Caki2 (cell line): ENCODE data around the gene RPRD2. TPM values are rescaled to one million over a fixed set of nuclear protein-coding genes. Genes with fewer than 3 reads are reported as not detected.

Experiments used
- DNase-seq: peaks from one replicate; pipeline ENCODE4 v3.0.0-alpha.2; 2015; ENCODE audit warnings: low read depth
- in situ Hi-C: cut with HindIII; loops from 2 replicates; pipeline ENCODE4 v1.10.0; 2016; ENCODE audit warnings: low sequenced_read_pairs, low pct_unique_long_range_greater_than_20kb, mixed read lengths
- total RNA-seq: library from RNA; depleted of rRNA; stranded (reverse); fragments of >200 nt; shearing (Covaris generic); gene quantifications from 2 replicates; pipeline ENCODE4 v1.2.3, GENCODE V29; 2014; ENCODE audit warnings: low replicate concordance

RPRD2 gene
- total RNA-seq, 1 experiment from 2014 or later, result 3.1 TPM

GRCh38 chr1:150493175-150493574, 129.2 kb downstream of the RPRD2 start:
- in situ Hi-C loops, result no loop called here
- peak; percentile 34 for DNase-seq

GRCh38 chr1:150498342-150498741, 134.4 kb downstream of the RPRD2 start:
- DNase-seq, result no peak
- in situ Hi-C loops, result no loop called here

- in situ Hi-C loops, result no loop called here
- no peak for DNase-seq
Observed at GRCh38 chr1:150505431-150505830, 141.5 kb downstream of the RPRD2 start.

GRCh38 chr1:150507912-150508864, 144.2 kb downstream of the RPRD2 start, which contains the start of gene ECM1:
Gene ECM1, plus strand, starts transcription at chr1:150508109. Its CDS starts 101 bp downstream, at chr1:150508210.
- peak; percentile 74 for DNase-seq
- in situ Hi-C loops, result no loop called here

GRCh38 chr1:150508982-150509381, 145.0 kb downstream of the RPRD2 start:
- in situ Hi-C loops, result no loop called here
- DNase-seq, result no peak

- in situ Hi-C loops, result no loop called here
- no peak for DNase-seq
Observed at GRCh38 chr1:150511551-150511950, 147.6 kb downstream of the RPRD2 start.

GRCh38 chr1:150511985-150512660, 148.2 kb downstream of the RPRD2 start:
- in situ Hi-C loops, result no loop called here
- no peak for DNase-seq

- no peak for DNase-seq
- in situ Hi-C loops, result no loop called here
Observed at GRCh38 chr1:150512846-150513245, 148.9 kb downstream of the RPRD2 start.

GRCh38 chr1:150513351-150513791, 149.4 kb downstream of the RPRD2 start:
- DNase-seq, result no peak
- in situ Hi-C loops, result no loop called here

- in situ Hi-C loops, result no loop called here
- no peak for DNase-seq
Observed at GRCh38 chr1:150514260-150514659, 150.3 kb downstream of the RPRD2 start.

- in situ Hi-C loops, result no loop called here
- DNase-seq, result no peak
Observed at GRCh38 chr1:150514913-150515327, 151.0 kb downstream of the RPRD2 start.

GRCh38 chr1:150515328-150516049, 151.5 kb downstream of the RPRD2 start, which contains the start of gene FALEC:
Gene FALEC, plus strand, starts transcription at chr1:150515752.
- DNase-seq, result peak; percentile 95
- in situ Hi-C loops, result no loop called here

- in situ Hi-C loops, result no loop called here
- peak; percentile 34 for DNase-seq
Observed at GRCh38 chr1:150516050-150516591, 152.2 kb downstream of the RPRD2 start.

- peak; percentile 15 for DNase-seq
- in situ Hi-C loops, result no loop called here
Observed at GRCh38 chr1:150516616-150517015, 152.7 kb downstream of the RPRD2 start.

- DNase-seq, result no peak
- in situ Hi-C loops, result no loop called here
Observed at GRCh38 chr1:150521196-150521968, 157.4 kb downstream of the RPRD2 start.

GRCh38 chr1:150525348-150525747, 161.4 kb downstream of the RPRD2 start:
- in situ Hi-C loops, result no loop called here
- DNase-seq, result no peak
